Gastroesophageal sphincter (tissue), 4 donors: Measurements from ENCODE around the gene ZNHIT2. TPM values are rescaled to one million over a fixed set of nuclear protein-coding genes. Genes with fewer than 3 reads are reported as not detected.

Source experiments
- ATAC-seq: fragments of 150-250 bp; one replicate; pipeline ENCODE4 v1.9.1; 2016; ENCODE audit warnings: mild to moderate bottlenecking, moderate library complexity
- H3K27ac ChIP-seq, 4 donors: fragments of 200-600 bp; sonication (generic) in 3 of 4; 1 replicate in 3 of 4; 2 replicates in 1 of 4; pipeline ENCODE4 v1.5.1; 2016 to 2019
- H3K27me3 ChIP-seq: fragments of 200-600 bp; sonication (generic); one replicate; pipeline ENCODE4 v1.5.1; 2019
- H3K36me3 ChIP-seq, 2 donors: fragments of 200-600 bp; sonication (generic); one replicate each; pipeline ENCODE4 v1.5.1; 2019; ENCODE audit warnings: control low read depth in 1 of 2
- H3K4me1 ChIP-seq, 3 donors: fragments of 200-600 bp; sonication (generic); 1 replicate in 2 of 3; 2 replicates in 1 of 3; pipeline ENCODE4 v1.5.1; 2016 to 2019; ENCODE audit warnings: control low read depth in 2 of 3
- H3K4me3 ChIP-seq, 2 donors: fragments of 200-600 bp; sonication (generic); one replicate each; pipeline ENCODE4 v1.5.1; 2019; ENCODE audit warnings: mild to moderate bottlenecking in 1 of 2, moderate library complexity in 1 of 2
- H3K9me3 ChIP-seq, 3 donors: fragments of 200-600 bp; sonication (generic); one replicate each; pipeline ENCODE4 v1.5.1; 2017 to 2019; ENCODE audit warnings: control low read depth in 2 of 3
- CTCF ChIP-seq, 4 experiments: fragments of 200-600 bp in 2 of 4; fragments of 450-650 bp in 2 of 4; sonication (generic) in 1 of 4; IDR thresholded peaks; one replicate each; pipeline ENCODE4 v1.5.1; 2017 to 2019; ENCODE audit warnings: antibody characterized with exemption in 4 of 4, mild to moderate bottlenecking in 2 of 4, moderate library complexity in 2 of 4
- EP300 ChIP-seq: sonication (generic); formaldehyde crosslinking; IDR thresholded peaks from one replicate; pipeline ENCODE4 v1.6.1; 2017; ENCODE audit warnings: antibody characterized with exemption, mild to moderate bottlenecking
- POLR2A ChIP-seq, 2 donors: fragments of 450-650 bp; IDR thresholded peaks; one replicate each; pipeline ENCODE4 v1.6.1; 2017; ENCODE audit warnings: antibody characterized with exemption in 2 of 2, mild to moderate bottlenecking in 2 of 2, moderate library complexity in 1 of 2
- POLR2AphosphoS5 ChIP-seq: sonication (generic); formaldehyde crosslinking; IDR thresholded peaks from one replicate; pipeline ENCODE4 v1.6.1; 2017; ENCODE audit warnings: antibody characterized with exemption
- WGBS, 2 donors: methylation state at CpG; one replicate each; pipeline ENCODE4 v1.1.5; 2018; ENCODE audit warnings: low coverage in 1 of 2; 5-methylcytosine and 5-hydroxymethylcytosine counted together
- total RNA-seq, 4 donors: library from RNA; depleted of rRNA; stranded (reverse); fragments of >200 nt; gene quantifications; one replicate each; pipeline ENCODE4 v1.1.0, GENCODE V29; 2016

ZNHIT2 gene
- total RNA-seq, 4 donors from 2014 or later: 13.6 to 19.1 (median 15.4) TPM

GRCh38 chr11:65113361-65113756 is 4.1 kb downstream of the ZNHIT2 start:
- ATAC-seq: no peak
- H3K4me1 ChIP-seq: peaks cover 7 to 72% (median 31%) of the 10 kb centered on the region in 3 donors
- peaks cover 0 to 43% of the 10 kb centered on the region in 2 donors for H3K36me3 ChIP-seq
- TF ChIP-seq EP300 (no peak), CTCF (IDR thresholded peaks at IDR 0.05) (no peak), POLR2AphosphoS5 (no peak), POLR2A (IDR thresholded peaks at IDR 0.05) (no peak)
- WGBS, 2 donors: 13 to 20% methylated on average over 1 to 6 of the region's 14 CpGs
- H3K4me3 ChIP-seq: peak overlapping the region in 1 of 2 donors; percentile 56
- peak overlapping the region in 3 of 4 donors; percentile 75 to 84 (median 81) for H3K27ac ChIP-seq
- H3K27me3 ChIP-seq: no peaks in the 10 kb centered on the region
- no peaks in the 10 kb centered on the region for H3K9me3 ChIP-seq

- Histone ChIP-seq H3K4me3 (peak overlapping the region; percentile 36 to 56), H3K27ac (peak overlapping the region in 3 of 4 donors; percentile 75 to 84 (median 81)), H3K36me3 (peaks cover 0 to 45% of the 10 kb centered on the region in 2 donors), H3K4me1 (peaks cover 7 to 66% (median 31%) of the 10 kb centered on the region in 3 donors), H3K9me3 (no peaks in the 10 kb centered on the region), H3K27me3 (no peaks in the 10 kb centered on the region)
- TF ChIP-seq POLR2AphosphoS5: peak; percentile 36
- no peak for TF ChIP-seq EP300
- no peak for TF ChIP-seq POLR2A (IDR thresholded peaks at IDR 0.05)
- peak in 3 of 4 experiments; percentile 89 to 94 (median 93) for TF ChIP-seq CTCF (IDR thresholded peaks at IDR 0.05)
- ATAC-seq: peak; percentile 56
- WGBS, 2 donors: no CpG with 5 or more reads among the region's 57 CpGs
Measured at GRCh38 chr11:65112546-65113360, 4.7 kb downstream of the ZNHIT2 start.

DNA sequence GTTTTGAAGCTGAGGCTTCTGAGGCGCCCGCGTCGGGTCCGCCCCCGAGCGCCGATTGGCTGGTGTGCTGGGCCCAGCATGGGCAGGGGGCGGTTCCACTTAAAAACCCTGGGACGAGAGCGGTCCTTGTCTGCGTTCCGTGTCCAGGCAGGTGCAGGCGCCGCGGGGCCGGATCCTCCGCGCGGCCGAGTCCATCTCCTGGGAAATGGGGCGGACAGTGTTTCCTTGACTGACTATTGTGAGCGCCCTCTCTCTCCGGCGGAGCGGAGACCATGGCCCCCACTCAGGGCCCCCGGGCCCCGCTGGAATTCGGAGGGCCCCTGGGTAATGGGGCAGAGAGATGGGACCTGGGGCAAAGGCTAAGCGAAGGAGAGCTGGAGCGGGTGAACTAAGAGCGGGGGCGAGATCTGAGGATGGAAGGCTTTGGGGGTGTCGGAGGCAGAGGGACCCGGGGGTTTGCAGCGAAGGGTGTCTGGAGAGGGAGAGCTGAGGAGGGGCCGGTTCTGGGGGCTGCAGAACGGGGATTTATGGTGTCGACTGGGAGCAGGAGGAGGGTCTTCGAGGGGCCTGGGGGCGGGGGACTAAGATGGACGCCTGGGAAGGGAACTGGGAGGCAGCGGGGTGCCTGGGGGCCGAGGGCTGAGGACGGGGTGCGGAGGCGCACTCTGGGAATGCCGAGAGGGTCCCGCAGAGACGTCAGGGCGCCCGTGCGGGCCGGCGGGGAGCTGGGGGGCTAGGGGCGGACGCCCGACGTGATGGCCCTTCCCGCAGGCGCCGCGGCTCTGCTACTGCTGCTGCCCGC is 5.6 kb downstream of the ZNHIT2 start, which contains the start of gene TM7SF2:
Gene TM7SF2 (plus strand): TSS at position 129 of the 802 bp plus-strand sequence. CDS start 144 bp downstream, at position 273.
- Histone ChIP-seq H3K36me3 (peaks cover 0 to 53% of the 10 kb centered on the region in 2 donors), H3K4me3 (peak within 1 kb of the TSS; percentile 36 to 56), H3K9me3 (no peaks in the 10 kb centered on the region), H3K27me3 (no peaks in the 10 kb centered on the region), H3K4me1 (peaks cover 7 to 63% (median 31%) of the 10 kb centered on the region in 3 donors), H3K27ac (peak within 1 kb of the TSS; percentile 44 to 84 (median 78))
- ATAC-seq: peak; percentile 93
- 0% methylated on average over 6 to 18 of the region's 64 CpGs for WGBS, 2 donors
- TF ChIP-seq POLR2A (IDR thresholded peaks at IDR 0.05) (peak; percentile 39 to 61), POLR2AphosphoS5 (peak; percentile 71), CTCF (IDR thresholded peaks at IDR 0.05) (peak in 2 of 4 experiments; percentile 1 to 4), EP300 (no peak)

DNA sequence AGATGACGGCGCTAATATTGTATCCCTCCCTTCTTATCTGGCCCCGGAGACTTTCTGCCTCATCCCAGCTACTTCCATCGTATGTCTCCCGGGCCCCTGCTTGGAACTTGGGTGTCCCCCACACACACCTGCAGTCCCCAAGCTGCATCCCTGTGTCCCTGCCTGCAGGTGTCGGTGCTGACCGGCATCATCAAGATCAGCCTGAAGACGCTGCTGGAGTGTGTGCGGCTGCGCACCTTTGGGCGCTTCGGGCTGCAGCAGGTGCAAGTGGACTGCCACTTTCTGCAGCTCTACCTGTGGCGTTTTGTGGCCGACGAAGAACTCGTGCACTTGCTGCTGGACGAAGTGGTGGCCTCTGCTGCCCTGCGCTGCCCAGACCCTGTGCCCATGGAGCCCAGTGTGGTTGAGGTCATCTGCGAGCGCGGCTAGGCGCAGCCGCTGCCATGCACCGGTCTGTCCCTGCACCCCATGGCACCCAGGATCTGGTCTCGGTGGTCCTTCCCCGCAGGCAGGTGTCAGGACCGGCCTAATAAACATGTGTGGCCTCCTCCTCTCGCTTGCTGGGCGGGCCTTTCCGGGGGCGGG is 6.2 kb downstream of the ZNHIT2 start:
- Histone ChIP-seq H3K36me3 (peaks cover 0 to 52% of the 10 kb centered on the region in 2 donors), H3K4me3 (peak overlapping the region in 1 of 2 donors; percentile 56), H3K4me1 (peaks cover 4 to 56% (median 25%) of the 10 kb centered on the region in 3 donors), H3K27ac (peak overlapping the region in 3 of 4 donors; percentile 75 to 84 (median 81)), H3K9me3 (no peaks in the 10 kb centered on the region), H3K27me3 (no peaks in the 10 kb centered on the region)
- ATAC-seq: no peak
- 65% methylated on average over 6 of the region's 31 CpGs; no CpG with 5 or more reads in 1 of the 2 donors for WGBS, 2 donors
- TF ChIP-seq EP300 (no peak), CTCF (IDR thresholded peaks at IDR 0.05) (peak in 1 of 4 experiments; percentile 6)
